ENCODE results near the gene MRTFA.

DNA sequence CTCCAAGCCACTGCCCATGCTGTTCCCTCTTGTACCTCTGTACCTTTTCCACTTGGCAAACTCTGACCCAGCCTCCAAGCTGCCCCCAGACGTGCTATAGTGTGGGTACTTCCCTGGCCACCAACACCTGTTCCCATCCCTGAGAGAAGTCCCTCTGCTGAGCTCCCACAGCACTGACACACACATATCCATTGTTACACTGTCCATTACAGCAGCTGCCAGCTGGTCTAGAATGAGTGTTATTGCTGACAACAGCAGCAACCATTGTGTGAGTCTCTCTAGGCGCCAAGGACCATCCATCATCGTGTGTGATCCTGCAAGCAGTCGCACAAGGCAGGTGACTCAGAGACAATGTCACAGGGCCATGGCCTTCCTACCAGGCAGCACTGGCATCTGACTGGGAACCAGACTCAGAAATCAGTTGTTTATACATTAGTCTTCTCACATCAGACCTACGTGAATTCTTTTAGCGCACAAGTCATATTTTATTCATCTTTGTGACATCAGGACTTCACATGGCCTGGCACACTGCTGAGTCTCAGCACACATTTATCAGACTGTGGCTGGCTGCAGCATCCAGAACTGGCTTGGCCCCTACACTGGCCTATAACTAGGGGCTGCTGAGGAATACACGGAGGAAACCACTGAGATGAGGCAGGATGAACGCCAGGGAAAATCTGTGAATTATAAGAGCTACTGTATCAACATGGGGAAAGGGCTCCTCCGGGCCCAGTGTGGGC, 209.8 kb downstream of the MRTFA start:
- TF ChIP-seq, protein P1, sequence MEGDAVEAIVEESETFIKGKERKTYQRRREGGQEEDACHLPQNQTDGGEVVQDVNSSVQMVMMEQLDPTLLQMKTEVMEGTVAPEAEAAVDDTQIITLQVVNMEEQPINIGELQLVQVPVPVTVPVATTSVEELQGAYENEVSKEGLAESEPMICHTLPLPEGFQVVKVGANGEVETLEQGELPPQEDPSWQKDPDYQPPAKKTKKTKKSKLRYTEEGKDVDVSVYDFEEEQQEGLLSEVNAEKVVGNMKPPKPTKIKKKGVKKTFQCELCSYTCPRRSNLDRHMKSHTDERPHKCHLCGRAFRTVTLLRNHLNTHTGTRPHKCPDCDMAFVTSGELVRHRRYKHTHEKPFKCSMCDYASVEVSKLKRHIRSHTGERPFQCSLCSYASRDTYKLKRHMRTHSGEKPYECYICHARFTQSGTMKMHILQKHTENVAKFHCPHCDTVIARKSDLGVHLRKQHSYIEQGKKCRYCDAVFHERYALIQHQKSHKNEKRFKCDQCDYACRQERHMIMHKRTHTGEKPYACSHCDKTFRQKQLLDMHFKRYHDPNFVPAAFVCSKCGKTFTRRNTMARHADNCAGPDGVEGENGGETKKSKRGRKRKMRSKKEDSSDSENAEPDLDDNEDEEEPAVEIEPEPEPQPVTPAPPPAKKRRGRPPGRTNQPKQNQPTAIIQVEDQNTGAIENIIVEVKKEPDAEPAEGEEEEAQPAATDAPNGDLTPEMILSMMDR (IDR thresholded peaks at IDR 0.05) = no peak
- TF ChIP-seq POLR2A (IDR thresholded peaks at IDR 0.05) = no peak
